Adrenal gland (tissue), 5 donors: ENCODE data around the gene LILRB1.

ENCODE experiments used
- CTCF ChIP-seq, 6 experiments: fragments of 450-650 bp in 4 of 6; fragments of 200-600 bp in 2 of 6; sonication (generic) in 1 of 6; IDR thresholded peaks; 1 replicate in 5 of 6; 2 replicates in 1 of 6; pipeline versions ENCODE4 v1.5.1 to v1.8.0; 2016 to 2021; ENCODE audit warnings: antibody characterized with exemption in 6 of 6, mild to moderate bottlenecking in 2 of 6, moderate library complexity in 1 of 6
- POLR2A ChIP-seq, 2 donors: fragments of 450-650 bp; IDR thresholded peaks; one replicate each; pipeline ENCODE4 v1.6.1; 2017; ENCODE audit warnings: antibody characterized with exemption in 2 of 2, mild to moderate bottlenecking in 2 of 2, moderate library complexity in 1 of 2
- donor health status: DM: no; HTN: no; CAD: no.

- TF ChIP-seq CTCF (IDR thresholded peaks at IDR 0.05), result no peak
- TF ChIP-seq POLR2A (IDR thresholded peaks at IDR 0.05), result no peak
These were observed 24.4 kb downstream of the LILRB1 start for GRCh38 chr19:54654447-54655321.
